SU-DHL-6 (cell line): ENCODE results near the gene GNB1L.

ENCODE experiments used
- H2AFZ ChIP-seq: fragments of 200-600 bp; sonication (generic); 2 replicates; pipeline ENCODE4 v1.6.1; 2014; ENCODE audit warnings: low read depth, mild to moderate bottlenecking, moderate library complexity, mixed read lengths, antibody characterized with exemption, low read length; ENCODE audit not compliant: severe bottlenecking
- H3F3A ChIP-seq: fragments of 200-600 bp; shearing (Covaris generic); 2 replicates; pipeline ENCODE4 v1.6.0; 2016; ENCODE audit warnings: antibody characterized with exemption, mild to moderate bottlenecking; ENCODE audit not compliant: insufficient read depth
- H3K27ac ChIP-seq: fragments of 200-600 bp; sonication (generic); 2 replicates; pipeline ENCODE4 v1.5.1; 2016; ENCODE audit warnings: low read depth, mild to moderate bottlenecking, low read length, moderate library complexity, mixed read lengths
- H3K27me3 ChIP-seq: fragments of 200-600 bp; sonication (generic), shearing (Covaris generic); 2 replicates; pipeline ENCODE4 v1.6.0; 2014; ENCODE audit warnings: mild to moderate bottlenecking, low read length
- H3K36me3 ChIP-seq: fragments of 200-600 bp; sonication (generic); 2 replicates; pipeline ENCODE4 v1.6.1; 2014; ENCODE audit warnings: mild to moderate bottlenecking, low read length, mixed read lengths
- H3K4me2 ChIP-seq: fragments of 300-600, 200-600 bp; shearing (Covaris generic), sonication (generic); 2 replicates; pipeline ENCODE4 v1.6.0; 2014; ENCODE audit warnings: low read length, low read depth, mild to moderate bottlenecking; ENCODE audit not compliant: poor library complexity, severe bottlenecking
- H3K4me3 ChIP-seq: fragments of 200-600 bp; sonication (generic); 2 replicates; pipeline ENCODE4 v1.5.1; 2014; ENCODE audit warnings: antibody characterized with exemption, low read length, mild to moderate bottlenecking, mixed read lengths; ENCODE audit not compliant: insufficient read depth, poor library complexity, severe bottlenecking
- H3K79me2 ChIP-seq: fragments of 200-600 bp; sonication (generic); 2 replicates; pipeline ENCODE4 v1.6.1; 2014; ENCODE audit warnings: mild to moderate bottlenecking, low read length, moderate library complexity; ENCODE audit not compliant: insufficient read depth
- H3K9ac ChIP-seq: fragments of 200-600 bp; sonication (generic); 2 replicates; pipeline ENCODE4 v1.7.0; 2014; ENCODE audit warnings: mild to moderate bottlenecking, low read length
- H3K9me2 ChIP-seq: fragments of 200-600 bp; sonication (generic); replicated peaks from 2 replicates; pipeline ENCODE4 v1.6.1; 2014; ENCODE audit warnings: low read length; ENCODE audit not compliant: insufficient read depth
- H3K9me3 ChIP-seq: fragments of 200-600 bp; sonication (generic); 2 replicates; pipeline ENCODE4 v1.6.1; 2014; ENCODE audit warnings: low read length, mixed read lengths; ENCODE audit not compliant: insufficient read depth
- H4K20me1 ChIP-seq: fragments of 200-600 bp; sonication (generic); 2 replicates; pipeline ENCODE4 v1.6.1; 2014; ENCODE audit warnings: low read depth, mild to moderate bottlenecking, antibody characterized with exemption, low read length, moderate library complexity, mixed read lengths
- CTCF ChIP-seq: fragments of 200-600 bp; sonication (generic); IDR thresholded peaks from one replicate; pipeline ENCODE4 v1.5.1; 2017; ENCODE audit warnings: antibody characterized with exemption, mild to moderate bottlenecking, low read length, moderate library complexity; ENCODE audit not compliant: insufficient read depth, poor library complexity, severe bottlenecking
- EZH2phosphoT487 ChIP-seq: fragments of 200-600 bp; sonication (generic), shearing (Covaris generic); conservative IDR thresholded peaks from 2 replicates; pipeline ENCODE4 v1.6.1; 2018; ENCODE audit warnings: mild to moderate bottlenecking, antibody characterized with exemption, low read length, moderate library complexity, mixed read lengths

Gene GNB1L

DNA sequence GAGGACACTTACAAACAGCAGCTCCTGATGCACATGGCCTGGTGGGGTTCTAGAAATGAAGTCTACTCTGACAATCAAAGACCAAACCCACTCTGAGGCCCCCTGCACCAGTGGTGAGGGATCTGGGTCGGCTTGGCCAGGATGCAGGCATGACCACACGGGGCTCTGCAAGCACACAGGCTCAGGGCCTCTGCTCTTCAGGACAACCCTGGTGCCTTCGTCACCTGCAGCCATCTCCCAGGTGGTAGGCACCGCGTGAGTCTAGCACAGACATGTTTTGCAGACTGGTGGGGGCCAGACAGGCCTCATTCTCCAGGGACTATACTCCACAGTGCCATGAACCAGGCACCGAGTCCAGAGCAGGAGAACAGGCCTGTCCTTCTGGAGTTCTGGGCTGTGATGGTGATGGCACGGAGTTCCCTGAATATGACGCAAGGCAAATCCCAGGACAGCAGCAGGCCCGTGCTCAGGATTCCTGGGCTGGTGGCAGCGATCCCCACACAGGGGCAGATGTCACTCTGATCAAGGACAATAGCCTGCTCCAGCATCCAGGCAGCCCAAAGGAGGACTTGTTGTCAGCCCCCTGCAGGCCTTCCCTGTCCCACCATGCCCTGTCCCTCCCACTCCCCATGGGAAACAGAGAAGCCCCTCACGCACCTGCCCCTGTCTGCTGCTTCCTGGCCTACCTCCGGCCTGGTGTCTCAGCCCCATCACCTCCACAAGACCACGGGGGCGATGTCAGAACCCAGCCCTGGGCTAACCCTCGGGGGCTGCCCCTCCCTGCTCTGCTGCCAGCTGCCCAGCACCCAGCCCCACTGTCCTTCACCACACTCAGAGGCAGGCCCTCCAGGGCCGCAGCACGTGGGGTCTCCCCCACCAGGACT, 36.1 kb downstream of the GNB1L start:
- H3K4me2 ChIP-seq, result no peak overlapping the region
- H3F3A ChIP-seq, result no peaks in the 10 kb centered on the region
- no peak overlapping the region for H3K27ac ChIP-seq
- H4K20me1 ChIP-seq, result no peaks in the 10 kb centered on the region
- H2AFZ ChIP-seq, result no peak overlapping the region
- no peaks in the 10 kb centered on the region for H3K9me2 ChIP-seq
- H3K9me3 ChIP-seq, result no peaks in the 10 kb centered on the region
- no peak overlapping the region for H3K9ac ChIP-seq
- H3K36me3 ChIP-seq, result no peaks in the 10 kb centered on the region
- no peak for TF ChIP-seq EZH2phosphoT487
- no peak for TF ChIP-seq CTCF
- no peaks in the 10 kb centered on the region for H3K79me2 ChIP-seq
- no peak overlapping the region for H3K4me3 ChIP-seq
- H3K27me3 ChIP-seq, result no peaks in the 10 kb centered on the region

DNA sequence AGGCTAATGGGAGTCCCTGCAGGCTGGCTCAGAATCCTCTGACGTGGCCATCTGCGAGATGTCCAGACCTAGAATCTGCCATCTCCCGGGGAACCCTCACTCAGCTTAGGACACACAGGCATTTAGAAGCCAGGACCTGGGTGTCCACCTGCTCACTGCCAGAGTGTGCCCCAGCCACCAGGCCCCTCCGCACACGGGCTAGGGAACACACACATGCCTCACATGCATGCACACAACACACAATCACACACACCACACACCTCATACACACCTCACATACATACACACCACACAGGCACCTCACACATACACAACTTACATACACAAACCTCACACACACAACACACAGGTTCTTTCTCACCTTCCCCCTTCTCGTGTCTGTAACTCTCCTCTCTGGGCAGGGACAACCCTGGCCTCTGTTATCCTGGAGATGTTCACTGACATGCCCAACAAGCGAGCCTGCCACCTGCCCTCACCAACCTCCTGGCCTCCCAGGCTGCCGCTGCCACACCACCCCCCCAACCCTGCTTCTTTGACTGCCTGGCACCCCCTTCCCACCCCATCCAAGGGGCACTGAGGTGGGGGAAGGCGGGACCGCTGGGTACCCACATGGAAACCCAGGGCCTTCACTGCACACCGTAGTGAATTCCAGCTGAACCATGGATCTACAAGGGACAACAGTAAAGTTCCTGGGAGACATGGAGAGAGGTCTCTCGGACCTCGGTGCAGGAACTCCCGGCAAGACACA, 38.1 kb downstream of the GNB1L start:
- no peaks in the 10 kb centered on the region for H3K9me2 ChIP-seq
- H3K9me3 ChIP-seq, result no peaks in the 10 kb centered on the region
- H3F3A ChIP-seq, result no peaks in the 10 kb centered on the region
- no peaks in the 10 kb centered on the region for H4K20me1 ChIP-seq
- no peak for TF ChIP-seq EZH2phosphoT487
- TF ChIP-seq CTCF, result no peak
- H3K79me2 ChIP-seq, result no peaks in the 10 kb centered on the region
- H3K4me3 ChIP-seq, result no peak overlapping the region
- H3K27me3 ChIP-seq, result no peaks in the 10 kb centered on the region
- H3K4me2 ChIP-seq, result no peak overlapping the region
- H2AFZ ChIP-seq, result no peak overlapping the region
- H3K9ac ChIP-seq, result no peak overlapping the region
- H3K27ac ChIP-seq, result no peak overlapping the region
- H3K36me3 ChIP-seq, result no peaks in the 10 kb centered on the region

DNA sequence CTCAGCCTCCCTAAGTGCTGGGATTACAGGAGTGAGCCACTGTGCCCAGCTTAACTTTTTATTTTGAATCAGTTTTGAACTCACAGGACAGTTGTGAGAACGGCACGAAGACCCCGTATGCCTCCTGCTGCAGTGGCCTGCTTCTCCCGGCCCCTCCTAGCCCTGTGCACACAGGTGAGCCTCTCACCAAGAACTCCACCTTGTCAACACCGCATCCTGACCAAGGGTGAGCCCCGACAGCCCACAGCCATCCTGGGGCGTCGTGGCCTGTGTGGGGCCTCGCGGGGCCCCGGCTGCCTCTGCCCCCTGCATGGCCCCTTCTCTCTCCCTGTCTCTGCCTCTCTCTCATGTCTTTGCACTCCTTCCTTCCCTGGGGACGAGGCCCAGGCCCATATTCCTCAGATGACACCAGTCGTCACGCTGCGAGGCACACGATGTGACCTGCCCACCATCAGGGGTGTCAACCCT, 38.8 kb downstream of the GNB1L start:
- Histone ChIP-seq H3K27ac (no peak overlapping the region), H3K9me2 (no peaks in the 10 kb centered on the region), H3K9me3 (no peaks in the 10 kb centered on the region), H3K36me3 (no peaks in the 10 kb centered on the region), H3F3A (no peaks in the 10 kb centered on the region), H3K9ac (no peak overlapping the region), H4K20me1 (no peaks in the 10 kb centered on the region), H3K4me3 (no peak overlapping the region), H2AFZ (no peak overlapping the region), H3K79me2 (no peaks in the 10 kb centered on the region), H3K27me3 (no peaks in the 10 kb centered on the region), H3K4me2 (no peak overlapping the region)
- TF ChIP-seq CTCF (no peak), EZH2phosphoT487 (no peak)
